ENCODE measurements around the gene BCL2L14. TPM values are rescaled to one million over a fixed set of nuclear protein-coding genes. Genes with fewer than 3 reads are reported as not detected.

Gene BCL2L14, protein sequence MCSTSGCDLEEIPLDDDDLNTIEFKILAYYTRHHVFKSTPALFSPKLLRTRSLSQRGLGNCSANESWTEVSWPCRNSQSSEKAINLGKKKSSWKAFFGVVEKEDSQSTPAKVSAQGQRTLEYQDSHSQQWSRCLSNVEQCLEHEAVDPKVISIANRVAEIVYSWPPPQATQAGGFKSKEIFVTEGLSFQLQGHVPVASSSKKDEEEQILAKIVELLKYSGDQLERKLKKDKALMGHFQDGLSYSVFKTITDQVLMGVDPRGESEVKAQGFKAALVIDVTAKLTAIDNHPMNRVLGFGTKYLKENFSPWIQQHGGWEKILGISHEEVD
- total RNA-seq (ENCODE audit: unreplicated experiment), result not detected
- long read RNA-seq, partial matches to known transcripts, result 5 of 7 reads
- long read RNA-seq, other reads (novel, unspliced or antisense), result 2 of 7 reads

DNA sequence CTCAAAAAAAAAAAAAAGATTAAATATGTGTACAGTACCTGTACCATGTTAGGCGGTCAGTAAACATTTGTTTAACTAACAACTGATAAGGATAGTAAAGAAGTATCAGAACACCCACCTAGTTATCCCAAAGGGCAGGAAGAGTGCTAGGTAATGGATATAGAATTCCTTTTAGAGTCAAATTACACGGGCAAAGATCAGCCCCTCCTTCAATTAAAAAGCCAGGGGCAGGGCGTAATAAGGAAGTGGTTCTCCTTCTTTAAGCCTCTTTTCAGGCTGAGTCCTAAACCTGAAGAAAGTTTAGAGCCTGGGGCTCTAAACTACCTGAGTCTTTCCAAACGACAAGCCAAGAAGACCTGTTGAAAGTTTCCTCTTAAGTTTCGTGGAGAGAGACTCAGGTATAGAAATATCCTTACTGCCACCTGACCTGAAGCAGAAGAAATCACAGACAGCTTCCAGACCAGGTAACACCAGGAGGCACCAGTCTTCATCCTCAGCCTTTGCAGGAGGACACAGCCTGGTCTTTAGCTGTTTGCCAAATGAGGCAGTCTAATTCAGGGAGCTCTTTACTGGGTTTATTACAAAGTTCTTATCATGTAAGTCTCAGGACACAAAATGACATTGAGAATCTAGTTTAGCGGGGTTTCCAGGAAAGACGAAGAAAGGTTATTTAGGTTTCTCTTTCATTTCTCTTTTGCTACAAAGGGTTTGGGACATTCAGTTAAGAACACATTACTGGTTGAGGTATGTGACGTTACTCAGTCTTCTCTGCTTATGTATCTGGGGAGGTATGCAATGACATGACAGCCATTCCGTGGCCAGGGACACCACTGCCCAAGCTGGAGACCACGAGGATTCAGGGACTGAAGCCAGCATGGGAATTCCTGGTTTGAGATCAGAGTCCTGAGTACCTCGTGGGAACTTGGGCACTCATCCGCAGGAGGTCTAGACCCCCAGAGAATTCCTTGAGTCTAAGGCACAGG lies at the start of gene BCL2L14:
Gene BCL2L14, plus strand, starts transcription at position 266 of the 983 bp plus-strand sequence. CDS start 8,367 bp downstream, outside the sequence.
- Mint-ChIP-seq H3K4me3 (ENCODE audit: unreplicated experiment) (no peak within 1 kb of the TSS), H3K4me1 (ENCODE audit: low read depth, unreplicated experiment) (no peaks in the 10 kb centered on the region), H3K9me3 (ENCODE audit: unreplicated experiment) (peaks cover 3% of the 10 kb centered on the region), H3K36me3 (ENCODE audit: unreplicated experiment) (no peaks in the 10 kb centered on the region), H3K27me3 (ENCODE audit: unreplicated experiment) (peaks cover 2% of the 10 kb centered on the region), H3K27ac (ENCODE audit: unreplicated experiment) (no peak within 1 kb of the TSS)
- TF ChIP-seq, protein P1, sequence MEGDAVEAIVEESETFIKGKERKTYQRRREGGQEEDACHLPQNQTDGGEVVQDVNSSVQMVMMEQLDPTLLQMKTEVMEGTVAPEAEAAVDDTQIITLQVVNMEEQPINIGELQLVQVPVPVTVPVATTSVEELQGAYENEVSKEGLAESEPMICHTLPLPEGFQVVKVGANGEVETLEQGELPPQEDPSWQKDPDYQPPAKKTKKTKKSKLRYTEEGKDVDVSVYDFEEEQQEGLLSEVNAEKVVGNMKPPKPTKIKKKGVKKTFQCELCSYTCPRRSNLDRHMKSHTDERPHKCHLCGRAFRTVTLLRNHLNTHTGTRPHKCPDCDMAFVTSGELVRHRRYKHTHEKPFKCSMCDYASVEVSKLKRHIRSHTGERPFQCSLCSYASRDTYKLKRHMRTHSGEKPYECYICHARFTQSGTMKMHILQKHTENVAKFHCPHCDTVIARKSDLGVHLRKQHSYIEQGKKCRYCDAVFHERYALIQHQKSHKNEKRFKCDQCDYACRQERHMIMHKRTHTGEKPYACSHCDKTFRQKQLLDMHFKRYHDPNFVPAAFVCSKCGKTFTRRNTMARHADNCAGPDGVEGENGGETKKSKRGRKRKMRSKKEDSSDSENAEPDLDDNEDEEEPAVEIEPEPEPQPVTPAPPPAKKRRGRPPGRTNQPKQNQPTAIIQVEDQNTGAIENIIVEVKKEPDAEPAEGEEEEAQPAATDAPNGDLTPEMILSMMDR (IDR thresholded peaks at IDR 0.05; ENCODE audit: partially characterized antibody, unreplicated experiment), result no peak
- no peak for DNase-seq

DNA sequence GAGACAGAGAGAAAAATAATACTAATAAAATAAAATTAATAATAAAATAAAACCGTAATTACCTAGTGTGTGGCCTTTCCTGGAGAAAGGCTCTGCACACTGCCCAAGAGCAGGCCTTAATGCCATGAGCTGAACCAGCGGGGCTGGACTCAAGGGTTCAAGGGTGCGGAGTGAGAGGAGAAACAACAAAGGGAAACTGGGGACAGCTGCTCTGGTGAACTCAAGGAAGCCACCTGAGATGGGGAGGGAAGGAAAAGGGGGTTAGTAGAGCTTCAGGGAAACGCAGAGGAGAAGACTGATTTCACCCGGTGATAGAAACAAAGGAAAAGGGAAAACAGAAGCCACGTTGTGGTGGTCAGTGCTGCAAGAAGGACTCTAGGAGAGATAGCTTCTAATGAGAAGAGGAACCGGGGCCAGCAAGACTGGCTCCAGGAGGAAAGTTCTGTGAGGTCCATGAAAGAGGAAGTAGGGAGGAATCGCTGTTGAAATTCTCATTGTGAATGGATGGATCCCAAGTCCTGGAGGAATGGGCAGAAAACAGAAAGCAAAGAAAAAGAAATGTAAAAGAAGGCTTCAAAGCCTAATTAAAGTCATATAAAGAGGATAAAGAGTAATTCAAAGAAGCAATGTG lies 48.3 kb upstream of the BCL2L14 start:
- H3K4me3 Mint-ChIP-seq (ENCODE audit: unreplicated experiment), result no peak overlapping the region
- no peaks in the 10 kb centered on the region for H3K4me1 Mint-ChIP-seq (ENCODE audit: low read depth, unreplicated experiment)
- peaks cover 4% of the 10 kb centered on the region for H3K27me3 Mint-ChIP-seq (ENCODE audit: unreplicated experiment)
- no peak for DNase-seq
- H3K36me3 Mint-ChIP-seq (ENCODE audit: unreplicated experiment), result no peaks in the 10 kb centered on the region
- H3K27ac Mint-ChIP-seq (ENCODE audit: unreplicated experiment), result no peak overlapping the region
- H3K9me3 Mint-ChIP-seq (ENCODE audit: unreplicated experiment), result peaks cover 1% of the 10 kb centered on the region
- TF ChIP-seq, protein P1 (IDR thresholded peaks at IDR 0.05; ENCODE audit: partially characterized antibody, unreplicated experiment), result no peak

DNA sequence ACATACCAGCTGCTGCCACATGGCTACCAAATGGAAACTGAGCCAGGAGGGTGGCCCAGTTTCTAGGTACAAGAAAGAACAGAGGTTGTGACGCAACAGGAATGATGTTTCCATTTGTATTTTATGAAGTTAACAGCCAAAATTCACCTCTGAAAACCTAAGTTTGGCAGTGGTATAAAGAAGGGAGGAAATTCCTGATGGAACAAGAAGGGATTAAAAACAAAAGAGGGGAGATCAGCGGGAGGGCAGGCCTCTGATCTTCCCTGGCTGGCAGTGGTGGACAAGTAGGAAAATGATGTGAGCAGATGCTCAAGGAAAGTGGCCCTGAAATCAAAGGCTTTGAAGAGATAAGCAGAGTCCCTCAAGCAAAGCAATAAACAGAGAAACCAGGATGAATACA lies 47.3 kb upstream of the BCL2L14 start:
- Mint-ChIP-seq H3K27ac (ENCODE audit: unreplicated experiment) (no peak overlapping the region), H3K36me3 (ENCODE audit: unreplicated experiment) (no peaks in the 10 kb centered on the region), H3K4me1 (ENCODE audit: low read depth, unreplicated experiment) (no peaks in the 10 kb centered on the region), H3K9me3 (ENCODE audit: unreplicated experiment) (peaks cover 1% of the 10 kb centered on the region), H3K4me3 (ENCODE audit: unreplicated experiment) (no peak overlapping the region), H3K27me3 (ENCODE audit: unreplicated experiment) (peaks cover 4% of the 10 kb centered on the region)
- TF ChIP-seq, protein P1 (IDR thresholded peaks at IDR 0.05; ENCODE audit: partially characterized antibody, unreplicated experiment), result no peak
- DNase-seq, result no peak

DNA sequence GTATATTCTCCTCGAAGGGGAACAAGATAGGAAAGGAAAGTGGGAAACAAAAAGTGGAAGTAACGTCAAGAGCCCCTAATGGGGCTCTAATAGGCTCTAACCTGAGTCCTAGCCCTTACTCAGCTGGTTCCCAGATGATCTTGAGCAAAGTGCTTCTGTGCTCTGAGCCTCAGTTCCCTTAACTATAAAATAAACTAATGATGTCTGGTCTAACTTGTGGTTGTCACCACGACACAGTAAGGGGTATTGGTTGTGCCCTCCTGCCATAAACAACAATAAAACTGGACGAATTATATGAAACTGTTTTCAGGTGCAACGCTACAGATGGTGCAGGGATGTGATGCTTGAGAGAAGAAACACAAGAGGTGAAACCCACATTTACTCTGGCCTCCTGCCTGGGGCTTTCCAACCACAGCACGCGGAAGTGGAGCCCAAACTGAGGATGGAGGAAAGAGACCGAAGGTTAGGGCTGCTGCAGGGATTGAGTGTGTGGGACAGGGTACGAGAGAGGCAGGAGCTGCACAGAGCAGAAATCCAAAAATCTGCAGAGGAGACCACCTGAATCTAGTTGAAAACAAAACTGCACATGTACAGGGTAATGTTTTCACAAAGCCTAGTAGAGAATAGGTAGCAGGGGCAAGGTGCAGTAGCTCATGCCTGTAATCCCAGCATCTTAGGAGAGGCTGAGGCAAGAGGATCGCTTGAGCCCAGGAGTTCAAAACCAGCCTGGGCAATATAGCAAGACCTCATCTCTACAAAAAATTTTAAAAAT lies 45.6 kb upstream of the BCL2L14 start:
- DNase-seq, result no peak
- no peak overlapping the region for H3K27ac Mint-ChIP-seq (ENCODE audit: unreplicated experiment)
- H3K27me3 Mint-ChIP-seq (ENCODE audit: unreplicated experiment), result peaks cover 5% of the 10 kb centered on the region
- H3K4me3 Mint-ChIP-seq (ENCODE audit: unreplicated experiment), result no peak overlapping the region
- H3K9me3 Mint-ChIP-seq (ENCODE audit: unreplicated experiment), result peaks cover 1% of the 10 kb centered on the region
- H3K4me1 Mint-ChIP-seq (ENCODE audit: low read depth, unreplicated experiment), result no peaks in the 10 kb centered on the region
- no peaks in the 10 kb centered on the region for H3K36me3 Mint-ChIP-seq (ENCODE audit: unreplicated experiment)
- TF ChIP-seq, protein P1 (IDR thresholded peaks at IDR 0.05; ENCODE audit: partially characterized antibody, unreplicated experiment), result no peak
